ENCODE results near the gene FAF1. TPM values are rescaled to one million over a fixed set of nuclear protein-coding genes. Genes with fewer than 3 reads are reported as not detected.

Gene FAF1
- total RNA-seq, 2 experiments from 2014 or later = 42.3 to 114 TPM

DNA sequence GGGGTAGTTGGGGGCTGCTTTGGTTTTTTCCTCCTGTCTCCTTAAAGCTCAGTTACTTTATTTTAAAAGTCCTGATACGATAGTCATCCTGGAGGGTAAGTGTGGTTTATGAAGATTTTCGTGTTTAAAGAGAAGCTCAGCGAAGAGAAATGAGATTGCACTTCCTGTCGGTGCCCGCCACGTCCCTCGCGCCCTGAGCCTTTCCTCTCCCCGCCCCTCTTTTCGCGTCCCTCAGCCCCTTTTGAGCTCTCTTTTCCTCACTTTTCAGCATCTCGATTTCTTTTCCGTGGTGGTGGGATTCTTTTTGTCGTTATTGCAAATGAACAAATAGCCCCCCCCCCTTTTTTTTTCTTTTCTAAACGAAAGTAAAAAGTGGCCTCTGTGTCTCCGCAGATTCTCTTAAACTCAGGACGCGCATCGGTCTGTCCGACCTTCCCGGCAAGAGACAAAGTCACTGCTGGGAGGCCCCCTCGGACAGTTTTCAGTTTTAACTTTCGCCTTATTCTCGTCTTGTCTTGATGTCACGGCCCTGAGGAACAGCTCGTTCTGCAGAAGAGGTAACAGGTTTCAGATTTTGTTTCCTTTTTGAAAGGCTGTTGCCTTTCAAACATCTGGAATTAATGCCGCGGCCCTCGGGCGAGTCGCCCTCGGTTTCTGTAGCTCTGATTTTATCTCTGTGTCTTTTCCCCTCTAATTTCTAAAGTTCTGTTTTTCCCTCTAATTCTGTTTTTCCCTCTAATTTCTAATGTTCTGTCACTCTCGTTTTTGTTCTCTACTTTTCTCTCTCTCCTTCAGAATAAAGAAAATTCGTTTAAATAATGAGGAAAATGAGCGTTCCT lies 535.8 kb downstream of the FAF1 start:
- Histone ChIP-seq H3K4me1 (ENCODE audit: insufficient read depth, low read length, poor library complexity, severe bottlenecking) (no peaks in the 10 kb centered on the region), H3K9me2 (ENCODE audit: insufficient read depth, low read length) (no peaks in the 10 kb centered on the region), H3K9me3 (ENCODE audit: low read length) (no peaks in the 10 kb centered on the region), H3K4me2 (ENCODE audit: low read length) (no peak overlapping the region), H3K79me2 (ENCODE audit: insufficient read depth, low read depth, low read length) (no peaks in the 10 kb centered on the region), H2AFZ (ENCODE audit: low read length) (no peak overlapping the region), H3K4me3 (ENCODE audit: low read depth, low read length, poor library complexity, severe bottlenecking) (no peak overlapping the region), H4K20me1 (ENCODE audit: insufficient read depth, low read length) (no peaks in the 10 kb centered on the region), H3K36me3 (ENCODE audit: insufficient read depth, low read length) (no peaks in the 10 kb centered on the region), H3K27ac (ENCODE audit: low read depth, low read length, poor library complexity, severe bottlenecking) (no peak overlapping the region)
- CTCF ChIA-PET (ENCODE audit: unreplicated experiment) = no interaction called here
- no peak for TF ChIP-seq EZH2phosphoT487 (IDR thresholded peaks at IDR 0.05; ENCODE audit: borderline replicate concordance, low read depth, low read length)
- TF ChIP-seq, protein P1, sequence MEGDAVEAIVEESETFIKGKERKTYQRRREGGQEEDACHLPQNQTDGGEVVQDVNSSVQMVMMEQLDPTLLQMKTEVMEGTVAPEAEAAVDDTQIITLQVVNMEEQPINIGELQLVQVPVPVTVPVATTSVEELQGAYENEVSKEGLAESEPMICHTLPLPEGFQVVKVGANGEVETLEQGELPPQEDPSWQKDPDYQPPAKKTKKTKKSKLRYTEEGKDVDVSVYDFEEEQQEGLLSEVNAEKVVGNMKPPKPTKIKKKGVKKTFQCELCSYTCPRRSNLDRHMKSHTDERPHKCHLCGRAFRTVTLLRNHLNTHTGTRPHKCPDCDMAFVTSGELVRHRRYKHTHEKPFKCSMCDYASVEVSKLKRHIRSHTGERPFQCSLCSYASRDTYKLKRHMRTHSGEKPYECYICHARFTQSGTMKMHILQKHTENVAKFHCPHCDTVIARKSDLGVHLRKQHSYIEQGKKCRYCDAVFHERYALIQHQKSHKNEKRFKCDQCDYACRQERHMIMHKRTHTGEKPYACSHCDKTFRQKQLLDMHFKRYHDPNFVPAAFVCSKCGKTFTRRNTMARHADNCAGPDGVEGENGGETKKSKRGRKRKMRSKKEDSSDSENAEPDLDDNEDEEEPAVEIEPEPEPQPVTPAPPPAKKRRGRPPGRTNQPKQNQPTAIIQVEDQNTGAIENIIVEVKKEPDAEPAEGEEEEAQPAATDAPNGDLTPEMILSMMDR (conservative IDR thresholded peaks at IDR 0.05; ENCODE audit: low read length) = no peak
- intact Hi-C loops (cut with micrococcal nuclease; ENCODE audit: unreplicated experiment) = no loop called here
- no peak for DNase-seq (ENCODE audit: low spot score)
- POLR2A ChIA-PET = interaction anchor here (0.7 to 0.9 kb wide), 2 partner anchors 35 to 984 kb away, joined by 4 read pairs; no protein-coding TSS in a partner anchor
- BruUV-seq (replicated peaks) = no TSS peak

DNA sequence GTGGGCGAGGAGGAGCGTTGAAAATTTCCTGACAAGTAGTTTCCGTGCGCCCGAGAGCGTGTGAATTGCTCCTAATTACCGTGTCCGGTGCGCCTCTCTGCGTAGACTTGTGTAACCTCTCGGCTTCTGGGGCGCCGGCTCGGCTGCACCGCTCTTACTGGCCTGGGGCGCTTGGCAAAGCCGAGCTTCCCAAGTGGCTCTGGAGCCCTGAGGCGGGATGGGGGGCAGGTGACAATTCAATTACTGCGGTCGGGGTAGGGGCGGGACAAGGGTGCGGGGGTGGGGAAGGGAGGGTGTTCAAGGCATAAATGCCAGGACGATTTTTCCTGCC lies 536.4 kb downstream of the FAF1 start:
- H4K20me1 ChIP-seq (ENCODE audit: insufficient read depth, low read length) = no peaks in the 10 kb centered on the region
- H3K4me2 ChIP-seq (ENCODE audit: low read length) = no peak overlapping the region
- BruUV-seq (replicated peaks) = no TSS peak
- no peak overlapping the region for H2AFZ ChIP-seq (ENCODE audit: low read length)
- intact Hi-C loops (cut with micrococcal nuclease; ENCODE audit: unreplicated experiment) = no loop called here
- no peak overlapping the region for H3K27ac ChIP-seq (ENCODE audit: low read depth, low read length, poor library complexity, severe bottlenecking)
- H3K79me2 ChIP-seq (ENCODE audit: insufficient read depth, low read depth, low read length) = no peaks in the 10 kb centered on the region
- ChIA-PET POLR2A (interaction anchor here (0.7 to 0.9 kb wide), 2 partner anchors 35 to 985 kb away, joined by 4 read pairs; no protein-coding TSS in a partner anchor), CTCF (ENCODE audit: unreplicated experiment) (interaction anchor here (0.6 kb wide), 1 partner anchor 8 kb away, joined by 7 read pairs; no protein-coding TSS in a partner anchor)
- no peaks in the 10 kb centered on the region for H3K9me2 ChIP-seq (ENCODE audit: insufficient read depth, low read length)
- no peak for TF ChIP-seq EZH2phosphoT487 (IDR thresholded peaks at IDR 0.05; ENCODE audit: borderline replicate concordance, low read depth, low read length)
- TF ChIP-seq, protein P1 (conservative IDR thresholded peaks at IDR 0.05; ENCODE audit: low read length) = no peak
- no peaks in the 10 kb centered on the region for H3K4me1 ChIP-seq (ENCODE audit: insufficient read depth, low read length, poor library complexity, severe bottlenecking)
- no peak for DNase-seq (ENCODE audit: low spot score)
- no peaks in the 10 kb centered on the region for H3K36me3 ChIP-seq (ENCODE audit: insufficient read depth, low read length)
- no peak overlapping the region for H3K4me3 ChIP-seq (ENCODE audit: low read depth, low read length, poor library complexity, severe bottlenecking)
- no peaks in the 10 kb centered on the region for H3K9me3 ChIP-seq (ENCODE audit: low read length)

Data from OCI-LY7 (cell line).